Thyroid gland (tissue), 4 donors: ENCODE measurements around the gene E2F1.

Source experiments
- CTCF ChIP-seq, 6 experiments: fragments of 200-600 bp in 3 of 6; fragments of 450-650 bp in 3 of 6; sonication (generic) in 3 of 6; IDR thresholded peaks; one replicate each; pipeline ENCODE4 v1.5.1; 2016 to 2019; ENCODE audit warnings: antibody characterized with exemption in 6 of 6, mild to moderate bottlenecking in 2 of 6, inconsistent platforms in 1 of 6, moderate library complexity in 1 of 6
- POLR2A ChIP-seq, 2 donors: fragments of 450-650 bp; IDR thresholded peaks; one replicate each; pipeline ENCODE4 v1.6.1; 2017; ENCODE audit warnings: antibody characterized with exemption in 2 of 2, mild to moderate bottlenecking in 2 of 2, moderate library complexity in 1 of 2

- no peak for TF ChIP-seq POLR2A (IDR thresholded peaks at IDR 0.05)
- no peak for TF ChIP-seq CTCF (IDR thresholded peaks at IDR 0.05)
Measured at GRCh38 chr20:33709398-33709797, 23.2 kb upstream of the E2F1 start.
